GM18520 (cell line): Measurements from ENCODE around the gene DOCK4.

Experiments used
- ATAC-seq: cut with Tn5 transposase; IDR thresholded peaks from one replicate; pipeline ENCODE4 v1.9.1; 2021; ENCODE audit not compliant: unreplicated experiment

The DOCK4 gene

DNA sequence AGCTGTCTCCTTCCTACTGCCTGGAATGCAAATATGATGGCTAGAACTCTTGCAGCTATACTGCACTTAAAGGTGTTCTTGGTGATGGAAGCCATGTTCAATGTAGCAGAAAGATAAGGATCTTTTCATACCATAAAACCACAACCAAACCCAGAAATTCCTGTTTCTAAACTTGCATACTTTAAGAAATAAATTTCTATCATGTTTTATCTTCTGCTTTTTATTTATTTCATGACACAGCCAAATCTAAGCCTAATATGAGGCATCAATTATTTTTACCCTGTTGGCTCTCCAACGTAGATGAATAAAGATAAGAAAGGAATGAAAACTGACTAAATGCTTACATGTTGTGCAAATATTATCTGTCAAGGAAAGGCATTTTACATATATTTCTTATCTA, 224.1 kb downstream of the DOCK4 start:
- no peak for ATAC-seq

DNA sequence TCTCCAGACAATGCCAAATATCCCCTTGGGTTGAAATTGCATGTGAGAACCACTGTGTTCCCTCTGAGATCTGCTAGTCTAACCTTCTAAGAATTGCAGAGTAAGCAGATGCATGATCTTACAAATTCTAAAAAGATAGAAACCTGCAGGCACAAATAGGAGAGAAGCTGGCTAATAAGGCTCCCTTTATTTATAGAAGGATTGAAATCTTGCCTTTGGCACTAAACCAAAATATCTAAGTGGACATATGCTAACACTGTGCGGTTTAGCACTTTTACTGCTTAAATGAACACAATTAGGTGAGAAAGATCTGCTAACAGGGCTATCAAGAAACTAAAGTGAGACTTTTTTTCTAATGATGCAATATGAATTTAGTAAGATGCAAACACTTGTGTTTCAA, 225.5 kb downstream of the DOCK4 start:
- no peak for ATAC-seq

DNA sequence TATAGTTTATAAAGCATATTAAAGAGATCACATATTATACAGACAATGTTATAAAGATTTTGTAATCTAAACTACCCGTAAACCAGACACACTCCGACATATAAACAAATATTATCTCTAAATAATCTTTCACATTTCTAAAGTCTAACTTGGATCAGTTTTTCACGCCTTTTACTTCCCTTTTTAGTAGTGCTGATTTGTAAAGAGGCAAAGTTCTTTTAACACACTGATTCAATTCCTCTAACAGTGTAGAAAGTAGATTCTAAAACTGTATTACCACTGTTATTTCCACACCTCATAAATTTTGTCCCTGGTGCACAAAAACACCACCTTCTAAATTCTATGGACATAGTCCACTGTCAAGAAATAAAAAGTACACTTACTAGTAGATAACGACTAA, 230.9 kb downstream of the DOCK4 start:
- no peak for ATAC-seq

DNA sequence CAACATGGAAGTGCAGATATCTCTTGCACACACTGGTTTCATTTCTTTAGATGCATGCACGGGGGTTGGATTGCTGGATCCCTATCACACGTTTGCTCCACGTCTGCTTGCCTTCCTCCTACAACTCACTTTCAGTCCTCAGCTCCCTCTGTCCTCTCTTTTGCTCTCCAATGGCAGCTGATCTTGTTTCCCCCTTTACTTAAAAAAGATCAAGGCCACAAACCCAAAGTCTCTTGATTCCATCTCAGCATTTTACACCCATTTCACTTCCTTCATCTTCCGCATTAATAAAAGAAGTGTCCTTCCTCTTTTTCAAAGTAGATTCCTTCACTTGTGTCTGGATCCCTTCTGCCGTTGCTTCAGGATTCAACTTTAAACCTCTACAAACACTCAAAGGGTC, 245.2 kb downstream of the DOCK4 start:
- no peak for ATAC-seq

DNA sequence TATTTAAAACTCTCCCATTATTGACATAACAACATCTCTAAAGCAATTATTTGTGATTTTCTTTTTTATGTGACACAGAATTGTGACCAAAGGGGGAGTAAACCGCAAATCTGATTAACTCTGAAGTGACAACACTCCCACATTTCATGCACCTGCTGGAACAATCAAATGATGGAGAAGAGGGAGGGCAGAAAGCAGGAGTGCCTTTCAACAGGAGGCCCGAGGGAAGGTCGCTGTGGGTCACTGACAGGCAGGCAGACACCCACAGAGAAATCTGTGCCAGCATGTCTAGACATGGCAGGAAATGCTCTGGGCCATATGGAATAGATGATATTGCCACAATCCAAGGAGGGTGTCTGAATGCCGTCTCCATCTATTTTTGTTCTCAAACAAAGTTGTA, 247.3 kb downstream of the DOCK4 start:
- ATAC-seq = no peak

DNA sequence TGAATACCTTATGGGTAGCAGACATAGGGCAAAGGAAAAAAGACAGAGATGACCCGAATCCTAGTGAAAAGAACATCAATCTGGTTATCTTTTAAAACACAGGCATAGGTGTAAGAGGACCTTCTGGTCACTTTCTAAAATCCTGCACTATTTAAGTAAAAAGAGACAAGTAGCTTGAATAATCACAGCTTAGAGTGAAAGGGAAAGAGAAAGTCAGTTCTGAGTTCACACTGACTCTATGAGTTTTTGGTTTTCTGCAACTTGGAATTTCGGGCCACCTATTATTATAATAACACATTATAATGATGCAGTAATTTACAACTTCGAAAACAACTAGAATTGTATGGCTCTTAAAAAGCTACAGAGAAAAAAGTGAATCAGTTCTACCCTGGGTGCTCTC, 247.8 kb downstream of the DOCK4 start:
- no peak for ATAC-seq

DNA sequence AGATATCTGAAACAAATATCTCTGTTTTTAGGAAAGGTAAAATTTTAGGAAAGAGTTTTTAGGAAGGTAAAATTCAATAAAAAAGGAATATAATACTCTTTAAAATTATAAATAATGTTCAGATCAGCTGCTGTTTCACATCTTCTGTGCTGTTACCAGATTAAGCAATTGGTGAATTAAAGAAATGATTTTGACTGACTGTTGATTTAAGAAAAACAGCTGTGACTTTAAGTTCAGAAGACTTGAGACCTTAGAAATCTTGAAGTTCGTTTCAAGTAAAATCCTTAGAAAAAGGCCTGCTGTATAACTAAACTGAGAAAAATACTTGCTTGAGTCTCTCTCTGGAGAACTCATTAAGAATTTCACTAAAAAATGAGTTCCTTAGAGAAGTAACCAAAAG, 250.6 kb downstream of the DOCK4 start:
- no peak for ATAC-seq

DNA sequence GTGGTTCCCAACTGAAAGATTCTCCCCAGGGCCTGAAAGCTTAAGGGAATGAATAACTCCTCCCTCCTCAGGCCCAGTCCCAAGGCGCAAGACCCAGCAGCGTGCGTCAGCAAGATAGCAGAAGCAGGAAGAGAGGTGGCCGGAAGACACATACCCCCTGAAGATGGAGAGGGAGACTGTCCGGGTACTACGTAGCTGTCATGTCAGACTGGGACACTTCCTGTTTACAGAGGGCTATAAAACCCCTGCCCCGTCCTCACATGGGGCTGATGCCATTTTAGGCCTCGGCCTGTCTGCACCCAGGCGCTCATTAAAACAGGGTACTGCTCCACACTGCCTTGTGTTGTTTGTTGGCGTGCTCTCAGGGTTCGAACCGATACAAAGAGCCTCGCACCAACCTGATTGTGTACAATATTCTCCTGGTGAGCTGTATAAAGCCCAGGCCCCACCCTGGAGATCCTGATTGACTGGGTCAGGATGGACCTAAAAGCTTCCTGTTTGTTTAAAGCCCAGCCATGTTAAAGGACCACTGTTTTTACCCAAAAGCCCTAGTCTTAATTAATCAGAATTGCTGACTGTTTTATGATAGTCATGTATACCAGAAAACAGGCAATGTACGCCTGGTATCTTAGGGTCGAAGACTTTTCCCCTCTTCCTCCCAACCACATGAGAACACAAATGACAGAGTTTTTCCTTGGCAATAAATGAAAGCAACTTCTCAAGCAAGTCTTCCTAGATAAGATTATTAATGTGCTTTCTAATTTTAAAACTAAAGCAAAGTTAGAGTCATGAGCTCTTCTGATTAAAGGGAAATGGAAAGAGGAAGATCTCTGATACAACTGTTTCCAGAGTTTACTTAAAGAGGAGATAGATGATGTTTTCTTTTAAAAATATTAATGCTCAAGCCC, 251.5 kb downstream of the DOCK4 start:
- ATAC-seq = no peak

DNA sequence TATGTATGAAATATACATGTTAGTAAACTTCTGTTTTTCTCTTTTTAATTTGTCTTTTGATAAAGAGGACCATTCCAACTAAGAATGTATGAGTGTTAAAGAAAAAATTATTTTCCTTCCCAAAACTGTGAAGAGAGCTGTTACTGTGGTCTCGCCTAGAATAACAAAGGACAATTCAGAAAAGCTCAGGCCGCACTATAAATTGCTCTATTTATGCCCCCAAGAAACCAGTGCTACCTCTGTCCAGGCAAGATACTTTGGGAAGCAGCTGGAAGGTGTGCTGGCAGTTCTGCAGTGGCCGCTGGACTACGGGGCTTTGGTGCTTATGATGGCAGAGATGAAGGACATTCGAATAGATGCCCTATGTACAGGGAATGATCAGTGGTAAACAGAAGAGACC, 252.1 kb downstream of the DOCK4 start:
- ATAC-seq = no peak

DNA sequence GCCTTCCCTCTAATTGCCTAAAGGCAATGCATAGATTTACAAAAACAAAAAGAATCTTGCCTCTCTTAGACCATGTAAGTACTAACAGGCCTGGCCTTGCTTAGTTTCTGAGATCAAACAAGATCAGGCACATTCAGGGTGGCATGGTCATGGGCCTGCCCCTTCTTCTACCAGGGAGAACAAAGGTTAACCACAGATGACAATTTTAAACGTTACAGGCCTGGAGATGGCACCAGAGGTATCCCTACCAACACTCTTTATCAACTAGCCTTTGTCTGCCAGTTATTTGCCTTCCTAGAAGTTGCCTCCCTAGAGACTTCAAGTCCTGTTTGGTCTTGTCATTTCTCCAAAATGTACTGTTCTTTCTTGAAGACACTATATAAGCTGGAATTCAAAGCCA, 252.6 kb downstream of the DOCK4 start:
- peak; percentile 64 for ATAC-seq

DNA sequence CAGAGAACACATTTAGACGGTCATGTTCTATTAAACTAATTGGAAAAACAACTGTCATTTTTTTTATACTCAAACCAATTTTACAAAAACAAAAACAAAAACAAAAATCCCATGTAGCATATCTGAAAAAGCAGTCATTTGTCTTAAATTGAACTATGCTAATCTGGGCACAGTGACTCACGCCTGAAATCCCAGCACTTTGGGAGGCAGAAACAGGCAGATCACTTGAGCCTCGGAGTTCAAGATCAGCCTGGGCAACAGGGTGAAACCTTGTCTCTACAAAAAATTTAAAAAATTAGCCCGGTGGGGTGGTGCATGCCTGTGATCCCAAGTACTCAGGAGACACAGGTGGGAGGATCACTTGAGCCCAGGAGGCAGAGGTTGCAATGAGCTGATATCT, 253.4 kb downstream of the DOCK4 start:
- no peak for ATAC-seq

DNA sequence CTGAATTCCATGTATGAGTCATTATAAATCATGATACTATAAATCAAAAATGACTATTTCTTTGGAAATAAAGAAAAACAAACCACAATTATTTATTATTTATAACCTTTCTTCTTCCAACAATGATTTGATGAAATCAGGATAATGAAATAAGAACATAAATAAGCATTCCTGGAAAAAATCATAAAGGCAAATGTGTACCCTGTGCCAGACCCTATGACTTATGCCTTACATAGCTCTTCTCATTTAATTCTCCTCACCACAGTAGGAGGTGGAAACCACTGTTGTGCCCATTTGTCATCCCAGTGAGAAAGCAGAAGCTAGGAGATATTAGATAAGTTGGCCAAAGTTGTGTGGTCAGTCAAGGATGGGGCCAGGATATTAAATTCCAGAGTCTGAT, 255.1 kb downstream of the DOCK4 start:
- no peak for ATAC-seq

DNA sequence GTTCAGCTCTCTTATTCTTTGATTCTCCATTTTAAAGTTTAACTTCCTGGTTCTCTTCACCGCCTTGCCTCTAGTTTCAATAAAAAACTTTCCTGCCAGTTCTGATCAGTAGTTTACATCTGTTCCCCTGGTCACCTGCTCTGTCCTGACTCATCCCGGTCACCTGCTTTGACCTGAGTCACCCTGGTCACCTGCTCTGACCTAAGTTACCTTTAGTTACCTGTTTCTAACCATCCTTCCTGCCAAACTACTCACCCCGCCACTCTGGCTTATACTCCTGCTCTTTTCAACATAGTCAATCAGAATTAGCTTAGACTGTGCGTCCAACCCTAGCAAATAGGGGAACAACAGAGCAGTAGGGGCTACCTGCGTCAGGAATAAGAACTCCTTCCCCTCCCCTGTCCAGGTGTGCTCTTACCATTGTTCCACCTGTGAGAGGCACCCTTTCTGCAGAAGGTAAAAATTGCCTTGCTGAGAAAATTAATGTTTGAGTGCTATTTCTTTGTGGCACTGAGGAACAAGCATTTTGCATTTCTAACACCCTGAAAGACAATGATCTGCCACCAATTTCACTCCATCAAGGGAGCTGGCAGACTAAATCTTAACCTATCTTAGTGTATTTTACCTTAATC, 263.6 kb downstream of the DOCK4 start:
- no peak for ATAC-seq

DNA sequence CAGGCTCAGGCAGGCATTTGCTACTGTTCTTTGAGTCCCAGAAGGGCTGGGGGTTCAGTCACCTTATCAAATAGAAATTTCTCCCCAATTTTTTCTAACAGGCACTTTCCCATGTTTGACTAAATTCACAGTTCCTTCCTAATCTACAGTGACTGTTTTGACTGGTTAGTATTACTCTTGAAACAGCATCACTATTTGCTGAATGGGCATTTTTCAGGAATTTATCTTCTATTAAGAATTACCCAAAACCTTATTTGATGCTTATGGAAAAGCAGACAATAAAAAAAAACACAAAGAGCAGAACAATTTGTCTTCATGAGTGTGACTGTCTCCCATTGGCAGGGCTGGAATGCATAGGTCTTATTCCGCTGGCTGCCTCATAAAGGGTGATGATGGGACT, 269.0 kb downstream of the DOCK4 start:
- ATAC-seq = no peak

DNA sequence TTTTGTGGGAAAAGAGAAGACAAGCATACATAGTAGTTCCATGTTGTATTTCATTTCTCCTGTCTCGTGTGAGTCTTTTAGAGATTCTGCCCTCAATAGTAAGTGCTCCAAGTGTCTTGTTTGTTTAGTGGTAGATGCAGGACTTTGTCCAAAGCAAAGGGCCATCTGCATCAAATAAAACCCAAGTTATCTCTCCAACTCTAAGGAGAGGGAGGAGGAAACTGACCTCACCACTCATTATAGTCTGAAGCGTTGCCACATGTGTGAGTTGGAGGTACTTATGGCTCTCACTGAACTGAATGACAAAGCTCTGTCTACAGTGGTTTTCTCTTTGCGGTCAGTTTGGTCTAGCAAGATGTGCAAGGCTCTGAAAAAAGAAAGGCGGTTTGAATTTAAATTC, 272.6 kb downstream of the DOCK4 start:
- no peak for ATAC-seq

DNA sequence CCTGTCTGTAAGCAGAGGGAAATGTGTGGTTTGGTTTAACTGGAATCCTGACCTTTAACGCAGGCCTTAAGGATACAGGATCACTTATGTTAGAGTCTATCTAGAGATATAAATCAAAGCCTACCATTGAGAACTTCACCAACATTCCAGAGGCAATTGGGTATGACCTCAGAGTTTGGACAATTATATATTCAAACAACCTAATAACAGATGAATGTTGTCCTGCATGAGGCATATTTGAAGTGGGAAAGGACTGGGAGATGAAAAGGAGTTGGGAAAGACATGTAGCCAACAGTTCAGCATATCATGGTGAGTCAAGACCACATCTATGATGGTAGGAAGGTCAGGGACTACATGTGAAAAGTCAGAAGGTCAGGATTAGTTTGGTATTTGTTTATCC, 274.2 kb downstream of the DOCK4 start:
- no peak for ATAC-seq

DNA sequence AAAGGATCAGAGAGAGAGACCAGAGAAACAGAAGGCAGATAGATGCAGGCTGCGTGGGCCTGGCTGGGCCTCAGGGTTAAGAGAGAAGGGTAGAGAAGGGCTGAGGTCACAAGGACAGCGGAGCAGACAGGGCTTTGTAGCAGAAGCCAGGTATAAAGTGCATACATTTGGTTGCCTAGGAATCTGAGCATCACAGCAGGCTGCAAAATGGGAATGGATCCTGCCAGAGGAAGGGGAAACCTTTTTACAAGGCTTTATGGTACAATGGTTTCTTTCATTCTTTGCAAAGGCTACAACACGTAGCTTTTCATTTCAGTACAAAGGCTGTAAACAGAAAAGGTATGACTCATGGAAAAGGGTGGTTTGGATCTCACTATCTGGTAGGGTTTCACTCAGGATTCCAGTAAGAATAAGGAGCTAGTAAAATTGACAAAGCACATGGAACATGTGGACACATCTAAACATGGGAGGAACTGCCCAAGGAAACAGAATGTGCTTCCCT, 275.1 kb downstream of the DOCK4 start:
- no peak for ATAC-seq

DNA sequence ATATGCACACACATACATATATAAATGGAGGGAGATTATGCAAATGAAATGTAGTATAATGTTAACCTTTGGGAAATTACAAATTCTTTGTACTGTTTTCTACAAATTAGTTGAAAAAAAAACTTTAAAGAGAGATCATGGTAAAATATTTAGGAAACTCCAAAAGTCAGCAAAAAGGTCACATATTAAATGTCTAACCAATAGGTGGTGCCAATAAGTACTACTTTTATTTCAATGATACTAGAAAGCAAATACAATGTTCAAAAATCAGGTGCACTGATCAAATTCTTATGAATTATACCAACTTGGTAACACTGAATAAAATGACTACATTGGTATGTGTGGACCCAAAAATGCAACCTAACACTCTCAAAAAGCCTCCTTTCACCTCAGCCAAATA, 276.9 kb downstream of the DOCK4 start:
- no peak for ATAC-seq

DNA sequence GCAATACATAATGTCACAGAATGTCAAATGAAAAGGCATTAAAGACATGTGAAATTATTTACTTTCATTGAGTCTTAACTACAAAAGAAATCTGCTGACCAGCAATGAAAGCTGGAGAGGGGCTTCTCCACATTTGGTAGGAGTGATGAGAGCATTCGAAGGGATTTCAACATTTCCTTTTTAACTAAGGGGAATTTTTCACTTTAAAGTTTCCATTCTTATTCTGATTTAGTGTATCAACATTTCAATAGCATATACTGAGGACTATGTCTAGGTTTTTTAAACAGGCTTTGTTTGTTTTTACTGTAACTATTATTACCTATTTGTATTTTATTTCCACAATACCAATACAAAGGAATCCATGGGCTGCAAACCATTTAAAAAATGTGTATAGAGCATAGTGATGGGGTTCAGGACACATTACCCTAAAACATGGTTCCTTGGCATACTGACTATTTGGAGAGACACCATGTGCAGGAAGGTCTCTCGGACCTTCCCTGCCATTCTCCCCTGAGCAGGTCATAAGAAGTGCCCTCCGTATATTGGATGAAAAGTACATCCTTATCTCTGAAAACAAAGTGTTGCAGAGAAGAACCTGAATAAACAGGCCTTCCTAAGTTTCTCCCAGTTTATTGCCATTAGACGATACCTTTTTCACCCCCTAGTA, 278.7 kb downstream of the DOCK4 start:
- ATAC-seq = no peak

DNA sequence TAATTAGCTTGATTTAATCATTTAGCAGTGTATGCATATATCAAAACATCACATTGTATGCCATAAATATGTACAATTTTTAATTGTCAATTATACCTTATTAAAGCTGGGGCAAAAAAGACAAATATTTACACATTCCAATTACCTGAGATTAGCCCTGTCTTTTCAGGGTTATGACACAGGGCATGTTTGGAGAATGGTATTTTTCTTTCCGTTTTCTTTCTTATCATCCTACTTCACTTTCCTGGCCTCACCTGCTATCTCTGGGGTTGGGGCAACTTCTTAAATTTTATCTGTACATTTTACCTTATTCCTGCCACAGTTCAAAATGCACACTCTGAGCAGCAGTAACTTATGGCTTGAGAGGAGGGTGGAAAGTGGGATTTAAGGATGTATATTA, 285.9 kb downstream of the DOCK4 start:
- no peak for ATAC-seq

DNA sequence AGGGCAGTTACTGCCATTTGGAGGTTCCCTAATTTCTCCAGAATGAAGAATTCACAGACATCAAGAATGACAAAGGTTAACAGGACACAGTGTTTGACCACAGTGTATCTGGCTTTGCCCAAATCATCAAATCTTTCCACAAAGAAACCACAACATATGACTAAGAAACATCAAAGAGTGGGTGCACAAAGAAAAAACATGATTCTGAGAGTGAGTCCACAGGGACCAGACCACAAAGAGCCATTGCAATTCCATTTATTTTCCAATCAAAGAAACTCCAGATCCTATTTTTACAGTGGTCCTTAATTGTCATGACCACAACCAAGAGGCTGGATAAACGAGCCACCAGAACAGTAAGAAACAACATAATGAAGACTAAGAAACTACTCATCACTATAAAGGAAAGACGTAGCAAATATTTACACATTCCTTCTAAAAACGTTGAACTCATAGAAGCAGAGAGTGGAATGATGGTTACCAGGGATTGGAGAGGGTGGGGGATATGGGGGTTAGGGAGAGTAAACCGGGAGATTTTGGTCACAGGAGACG, 286.5 kb downstream of the DOCK4 start:
- no peak for ATAC-seq

DNA sequence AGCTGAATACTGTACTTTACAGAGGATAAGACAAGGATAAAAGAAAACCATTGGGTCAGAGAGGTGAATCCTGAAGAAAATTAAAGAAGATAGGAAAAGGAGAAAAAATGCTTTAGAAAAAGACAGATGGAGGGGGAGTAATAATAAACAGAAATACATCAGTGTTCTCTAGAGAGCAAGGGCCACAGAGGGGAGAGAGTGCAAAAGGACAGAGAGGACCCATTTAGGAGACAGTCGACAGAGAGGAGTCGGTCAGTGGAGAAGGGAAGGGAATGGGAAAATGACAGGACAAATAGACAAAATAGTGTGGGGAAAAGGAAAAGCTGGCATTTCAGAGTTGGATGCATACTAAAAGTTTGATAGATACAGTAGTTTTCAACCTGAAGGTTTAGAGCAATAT, 287.0 kb downstream of the DOCK4 start:
- no peak for ATAC-seq
